Sigmoid colon (tissue), 7 donors: ENCODE data around the gene HS1BP3. TPM values are rescaled to one million over a fixed set of nuclear protein-coding genes. Genes with fewer than 3 reads are reported as not detected.
A peak's percentile ranks its signal among the peaks of the same experiment; 100 is the strongest.

Experiments
- DNase-seq: peaks from one replicate; pipeline ENCODE4 v3.0.0-alpha.2; 2019
- H3K27ac ChIP-seq, 4 donors: fragments of 200-600 bp; sonication (generic); one replicate each; pipeline ENCODE4 v1.5.1; 2016 to 2019; ENCODE audit warnings: mild to moderate bottlenecking in 1 of 4
- H3K27me3 ChIP-seq, 3 donors: fragments of 200-600 bp; sonication (generic); one replicate each; pipeline ENCODE4 v1.5.1; 2019; ENCODE audit warnings: mild to moderate bottlenecking in 1 of 3
- H3K36me3 ChIP-seq, 4 donors: fragments of 200-600 bp; sonication (generic); one replicate each; pipeline ENCODE4 v1.5.1; 2016 to 2019
- H3K4me1 ChIP-seq, 4 donors: fragments of 200-600 bp; sonication (generic); one replicate each; pipeline ENCODE4 v1.5.1; 2017 to 2019
- H3K4me3 ChIP-seq, 4 donors: fragments of 200-600 bp; sonication (generic); one replicate each; pipeline ENCODE4 v1.5.1; 2017 to 2019; ENCODE audit warnings: mild to moderate bottlenecking in 2 of 4, moderate library complexity in 1 of 4
- H3K9me3 ChIP-seq, 4 donors: fragments of 200-600 bp in 3 of 4; sonication (generic) in 3 of 4; one replicate each; pipeline versions ENCODE4 v1.5.1 to v1.6.1; 2013 to 2019
- EP300 ChIP-seq, 4 donors: sonication (generic); formaldehyde crosslinking; IDR thresholded peaks; one replicate each; pipeline ENCODE4 v1.6.1; 2017; ENCODE audit warnings: antibody characterized with exemption in 4 of 4
- POLR2A ChIP-seq, 2 donors: fragments of 450-650 bp; IDR thresholded peaks; one replicate each; pipeline ENCODE4 v1.6.1; 2016; ENCODE audit warnings: antibody characterized with exemption in 2 of 2, mild to moderate bottlenecking in 2 of 2, moderate library complexity in 2 of 2
- POLR2AphosphoS5 ChIP-seq, 4 donors: sonication (generic); formaldehyde crosslinking; IDR thresholded peaks; one replicate each; pipeline ENCODE4 v1.6.1; 2017; ENCODE audit warnings: antibody characterized with exemption in 4 of 4
- whole genome bisulfite sequencing, 2 donors: extraction: QIAGEN DNeasy Blood & Tissue Kit; methylation state at CpG; one replicate each; pipeline ENCODE4 v1.1.7; 2013; 5-methylcytosine and 5-hydroxymethylcytosine counted together
- intact Hi-C: fragments of 100-400 bp; cut with DNase I; formaldehyde crosslinking; loops from one replicate; pipeline ENCODE4 v1.15.1; 2023
- polyA plus RNA-seq, 3 donors: library from polyadenylated mRNA; stranded (reverse); fragments of 200-250 nt; gene quantifications; one replicate each; pipeline ENCODE4 v1.2.3, GENCODE V29; 2013
- total RNA-seq, 4 donors: library from RNA; depleted of rRNA; stranded (reverse); fragments of >200 nt; gene quantifications; one replicate each; pipeline ENCODE4 v1.1.0, GENCODE V29; 2016
- TF ChIP-seq, protein P1 (sequence below), 4 experiments: fragments of 450-650 bp in 3 of 4; fragments of 200-600 bp in 1 of 4; IDR thresholded peaks; one replicate each; pipeline ENCODE4 v1.5.1; 2016 to 2019; ENCODE audit warnings: antibody characterized with exemption in 4 of 4, mild to moderate bottlenecking in 3 of 4, moderate library complexity in 2 of 4
- donor health status: healthy with polysubstance abuse.
- donor health status: Bipolar disorder and iron deficiency.
- donor health status: healthy.

HS1BP3 gene
- total and polyA plus RNA-seq, 7 donors, result 25.2 to 54.6 (median 32.6) TPM

GRCh38 chr2:20664431-20665242 lies 13.7 kb upstream of the HS1BP3 start:
- no peak for DNase-seq
- Histone ChIP-seq H3K36me3 (no peaks in the 10 kb centered on the region), H3K4me3 (no peak overlapping the region), H3K4me1 (peaks cover 0 to 31% (median 25%) of the 10 kb centered on the region in 4 donors), H3K27me3 (peaks cover 36 to 83% (median 46%) of the 10 kb centered on the region in 3 donors), H3K27ac (no peak overlapping the region), H3K9me3 (no peaks in the 10 kb centered on the region)
- TF ChIP-seq POLR2A (IDR thresholded peaks at IDR 0.05) (no peak), EP300 (IDR thresholded peaks at IDR 0.05) (no peak)
- intact Hi-C loops, result loop anchor here (5.0 kb wide), 1 partner anchor 373 kb away; no protein-coding TSS in a partner anchor
- 19 to 35% methylated on average over 17 of the region's 17 CpGs for WGBS, 2 donors

DNA sequence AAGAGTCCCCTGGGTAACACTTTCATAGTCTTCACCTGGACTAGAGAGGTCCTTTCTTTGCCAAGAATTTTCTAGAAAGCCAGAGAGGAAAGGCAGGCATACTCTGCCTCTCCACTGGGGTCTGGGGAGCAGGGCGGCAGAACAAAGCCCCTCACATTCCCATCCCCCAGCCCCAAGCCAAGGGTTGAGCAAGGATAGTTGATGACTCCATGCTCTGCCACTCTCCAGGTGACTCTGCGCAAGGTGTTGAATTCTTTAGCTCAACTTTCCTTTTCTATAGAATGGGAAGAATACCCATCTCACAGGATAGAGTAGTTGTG lies 13.1 kb upstream of the HS1BP3 start:
- Histone ChIP-seq H3K27me3 (peaks cover 32 to 77% (median 40%) of the 10 kb centered on the region in 3 donors), H3K4me3 (no peak overlapping the region), H3K27ac (no peak overlapping the region), H3K9me3 (no peaks in the 10 kb centered on the region), H3K36me3 (no peaks in the 10 kb centered on the region), H3K4me1 (peaks cover 0 to 35% (median 28%) of the 10 kb centered on the region in 4 donors)
- 58 to 64% methylated on average over 2 of the region's 2 CpGs for WGBS, 2 donors
- DNase-seq, result no peak
- intact Hi-C loops, result loop anchor here (5.0 kb wide), 1 partner anchor 373 kb away; no protein-coding TSS in a partner anchor
- TF ChIP-seq POLR2AphosphoS5 (IDR thresholded peaks at IDR 0.05), result no peak
- no peak for TF ChIP-seq EP300 (IDR thresholded peaks at IDR 0.05)
- TF ChIP-seq, protein P1, sequence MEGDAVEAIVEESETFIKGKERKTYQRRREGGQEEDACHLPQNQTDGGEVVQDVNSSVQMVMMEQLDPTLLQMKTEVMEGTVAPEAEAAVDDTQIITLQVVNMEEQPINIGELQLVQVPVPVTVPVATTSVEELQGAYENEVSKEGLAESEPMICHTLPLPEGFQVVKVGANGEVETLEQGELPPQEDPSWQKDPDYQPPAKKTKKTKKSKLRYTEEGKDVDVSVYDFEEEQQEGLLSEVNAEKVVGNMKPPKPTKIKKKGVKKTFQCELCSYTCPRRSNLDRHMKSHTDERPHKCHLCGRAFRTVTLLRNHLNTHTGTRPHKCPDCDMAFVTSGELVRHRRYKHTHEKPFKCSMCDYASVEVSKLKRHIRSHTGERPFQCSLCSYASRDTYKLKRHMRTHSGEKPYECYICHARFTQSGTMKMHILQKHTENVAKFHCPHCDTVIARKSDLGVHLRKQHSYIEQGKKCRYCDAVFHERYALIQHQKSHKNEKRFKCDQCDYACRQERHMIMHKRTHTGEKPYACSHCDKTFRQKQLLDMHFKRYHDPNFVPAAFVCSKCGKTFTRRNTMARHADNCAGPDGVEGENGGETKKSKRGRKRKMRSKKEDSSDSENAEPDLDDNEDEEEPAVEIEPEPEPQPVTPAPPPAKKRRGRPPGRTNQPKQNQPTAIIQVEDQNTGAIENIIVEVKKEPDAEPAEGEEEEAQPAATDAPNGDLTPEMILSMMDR (IDR thresholded peaks at IDR 0.05), result no peak

DNA sequence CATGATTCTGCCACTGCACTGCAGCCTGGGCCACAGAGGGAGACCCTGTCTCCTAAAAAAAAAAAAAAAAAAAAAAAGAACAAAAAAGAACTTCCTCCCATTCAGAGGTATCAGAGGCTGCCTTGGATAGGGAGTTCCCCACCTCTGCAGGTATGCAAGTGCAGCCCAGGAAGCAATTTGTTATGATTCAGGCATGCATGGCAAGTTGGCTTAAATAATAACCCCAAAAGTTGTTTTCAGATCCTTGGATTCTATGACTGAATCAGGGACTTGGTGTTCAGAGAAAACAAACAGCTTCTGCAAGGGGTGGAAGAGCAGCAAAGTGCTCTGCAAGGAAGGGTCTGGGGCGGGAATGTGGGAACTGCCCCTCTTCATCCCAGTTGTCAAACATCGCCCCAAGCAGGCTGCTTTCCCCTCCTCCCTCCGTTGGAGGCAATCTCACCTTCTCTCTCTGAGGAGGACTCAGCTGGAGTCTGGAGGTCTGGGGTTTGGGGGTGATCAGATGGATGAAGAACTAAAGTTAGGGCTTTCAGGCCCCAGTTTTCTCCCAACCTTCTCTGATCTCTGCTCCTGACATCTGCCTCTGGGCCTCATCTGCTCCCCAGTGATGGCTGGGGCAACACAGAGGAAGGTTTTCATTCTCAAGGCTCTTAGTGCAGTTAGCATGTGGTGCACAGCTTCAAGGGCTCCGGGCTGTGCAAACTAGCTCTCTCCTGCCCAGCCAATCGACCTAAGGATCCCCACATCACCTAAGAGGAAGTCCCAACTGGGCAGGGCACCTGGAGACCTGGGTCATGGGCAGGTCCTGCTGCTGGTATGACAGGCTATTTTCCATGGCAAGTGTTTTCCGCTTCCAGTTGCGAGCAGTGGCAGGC lies 12.5 kb upstream of the HS1BP3 start:
- intact Hi-C loops, result loop anchor here (5.0 kb wide), 1 partner anchor 374 kb away; no protein-coding TSS in a partner anchor
- TF ChIP-seq, protein P1 (IDR thresholded peaks at IDR 0.05), result no peak
- TF ChIP-seq POLR2A (IDR thresholded peaks at IDR 0.05) (no peak), EP300 (IDR thresholded peaks at IDR 0.05) (no peak)

DNA sequence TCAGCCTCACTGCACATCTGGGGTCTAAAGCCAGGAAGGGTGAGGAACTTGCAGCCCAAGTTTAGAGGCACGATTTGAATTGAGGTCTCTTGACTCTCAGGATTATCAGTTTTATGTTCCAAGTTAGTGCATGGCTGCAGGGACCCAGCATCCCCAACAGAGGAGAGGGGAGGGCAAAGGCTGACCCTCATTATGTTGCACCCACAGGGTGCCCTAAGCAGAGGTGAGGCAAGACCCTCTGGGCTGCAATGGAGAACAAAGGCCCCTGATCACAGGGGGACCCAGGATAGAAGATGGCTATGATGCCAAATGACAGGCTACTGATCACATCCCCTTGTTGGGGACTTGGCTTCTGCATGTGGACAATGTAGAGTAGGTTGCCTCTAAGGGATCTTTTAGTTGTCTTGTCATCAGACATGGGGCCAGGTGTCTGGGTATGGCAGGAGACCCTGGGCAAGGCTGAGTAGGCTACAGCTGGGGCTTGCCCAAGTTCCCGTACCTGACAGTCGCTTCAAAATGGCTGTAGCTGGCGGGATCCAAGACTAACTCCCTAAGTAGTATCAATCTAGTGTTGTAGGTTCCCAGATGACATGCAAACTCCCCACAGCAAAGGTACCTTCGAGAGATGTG lies 11.5 kb upstream of the HS1BP3 start:
- peaks cover 24 to 61% (median 25%) of the 10 kb centered on the region in 3 donors for H3K27me3 ChIP-seq
- peak; percentile 50 for DNase-seq
- TF ChIP-seq, protein P1 (IDR thresholded peaks at IDR 0.05), result no peak
- TF ChIP-seq POLR2AphosphoS5 (IDR thresholded peaks at IDR 0.05) (no peak), POLR2A (IDR thresholded peaks at IDR 0.05) (no peak), EP300 (IDR thresholded peaks at IDR 0.05) (no peak)
- peaks cover 0 to 34% (median 26%) of the 10 kb centered on the region in 4 donors for H3K4me1 ChIP-seq
- H3K9me3 ChIP-seq, result no peaks in the 10 kb centered on the region
- WGBS, 2 donors, result 68 to 82% methylated on average over 5 of the region's 5 CpGs
- no peak overlapping the region for H3K27ac ChIP-seq
- H3K36me3 ChIP-seq, result no peaks in the 10 kb centered on the region
- no peak overlapping the region for H3K4me3 ChIP-seq
- intact Hi-C loops, result loop anchor here (5.0 kb wide), 1 partner anchor 375 kb away; no protein-coding TSS in a partner anchor

More for the DNA sequence above, 12.5 kb upstream of the HS1BP3 start:
- H3K4me1 ChIP-seq, result peaks cover 0 to 37% (median 30%) of the 10 kb centered on the region in 4 donors
- no peak overlapping the region for H3K27ac ChIP-seq
- DNase-seq, result peak; percentile 50
- WGBS, 2 donors, result 39 to 47% methylated on average over 7 of the region's 7 CpGs
- no peaks in the 10 kb centered on the region for H3K9me3 ChIP-seq
- no peaks in the 10 kb centered on the region for H3K36me3 ChIP-seq
- peaks cover 27 to 71% (median 35%) of the 10 kb centered on the region in 3 donors for H3K27me3 ChIP-seq
- H3K4me3 ChIP-seq, result no peak overlapping the region
